ENCODE results near the gene RAB29. TPM values are rescaled to one million over a fixed set of nuclear protein-coding genes. Genes with fewer than 3 reads are reported as not detected.

RAB29 gene
- total RNA-seq, 1 donor, result 43.2 TPM

- TF ChIP-seq, protein P1, sequence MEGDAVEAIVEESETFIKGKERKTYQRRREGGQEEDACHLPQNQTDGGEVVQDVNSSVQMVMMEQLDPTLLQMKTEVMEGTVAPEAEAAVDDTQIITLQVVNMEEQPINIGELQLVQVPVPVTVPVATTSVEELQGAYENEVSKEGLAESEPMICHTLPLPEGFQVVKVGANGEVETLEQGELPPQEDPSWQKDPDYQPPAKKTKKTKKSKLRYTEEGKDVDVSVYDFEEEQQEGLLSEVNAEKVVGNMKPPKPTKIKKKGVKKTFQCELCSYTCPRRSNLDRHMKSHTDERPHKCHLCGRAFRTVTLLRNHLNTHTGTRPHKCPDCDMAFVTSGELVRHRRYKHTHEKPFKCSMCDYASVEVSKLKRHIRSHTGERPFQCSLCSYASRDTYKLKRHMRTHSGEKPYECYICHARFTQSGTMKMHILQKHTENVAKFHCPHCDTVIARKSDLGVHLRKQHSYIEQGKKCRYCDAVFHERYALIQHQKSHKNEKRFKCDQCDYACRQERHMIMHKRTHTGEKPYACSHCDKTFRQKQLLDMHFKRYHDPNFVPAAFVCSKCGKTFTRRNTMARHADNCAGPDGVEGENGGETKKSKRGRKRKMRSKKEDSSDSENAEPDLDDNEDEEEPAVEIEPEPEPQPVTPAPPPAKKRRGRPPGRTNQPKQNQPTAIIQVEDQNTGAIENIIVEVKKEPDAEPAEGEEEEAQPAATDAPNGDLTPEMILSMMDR (IDR thresholded peaks at IDR 0.05; ENCODE audit: insufficient read depth, low read depth, low read length), result no peak
- no peak for DNase-seq (ENCODE audit: low read depth)
- no peak overlapping the region for H3K4me3 ChIP-seq (ENCODE audit: low read depth, low read length)
Observed at GRCh38 chr1:205805082-205805711, 29.9 kb upstream of the RAB29 start.

GRCh38 chr1:205804605-205805004, 29.3 kb upstream of the RAB29 start:
- H3K4me3 ChIP-seq (ENCODE audit: low read depth, low read length), result no peak overlapping the region
- TF ChIP-seq, protein P1 (IDR thresholded peaks at IDR 0.05; ENCODE audit: insufficient read depth, low read depth, low read length), result no peak
- DNase-seq (ENCODE audit: low read depth), result no peak

DNA sequence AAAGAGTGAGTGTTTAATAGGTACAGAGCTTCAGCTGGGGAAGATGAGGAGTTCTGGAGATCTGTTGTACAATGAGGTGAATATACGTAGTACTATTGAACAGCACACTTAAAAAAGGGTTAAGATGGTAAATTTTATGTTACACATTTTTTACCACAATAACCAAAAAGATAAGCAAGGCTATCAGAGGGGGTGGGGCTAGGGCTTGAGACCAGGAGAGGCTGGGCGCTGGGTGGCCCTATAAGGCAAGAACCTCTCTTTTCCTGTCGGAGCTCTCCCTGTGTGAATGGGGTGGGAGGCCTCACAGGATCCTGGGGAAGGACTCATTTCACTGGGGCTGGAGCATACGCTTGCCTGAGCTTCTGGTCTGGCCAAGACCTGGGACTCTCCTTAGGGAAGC, 28.7 kb upstream of the RAB29 start:
- DNase-seq (ENCODE audit: low read depth), result no peak
- TF ChIP-seq, protein P1 (IDR thresholded peaks at IDR 0.05; ENCODE audit: insufficient read depth, low read depth, low read length), result no peak
- no peak overlapping the region for H3K4me3 ChIP-seq (ENCODE audit: low read depth, low read length)

DNA sequence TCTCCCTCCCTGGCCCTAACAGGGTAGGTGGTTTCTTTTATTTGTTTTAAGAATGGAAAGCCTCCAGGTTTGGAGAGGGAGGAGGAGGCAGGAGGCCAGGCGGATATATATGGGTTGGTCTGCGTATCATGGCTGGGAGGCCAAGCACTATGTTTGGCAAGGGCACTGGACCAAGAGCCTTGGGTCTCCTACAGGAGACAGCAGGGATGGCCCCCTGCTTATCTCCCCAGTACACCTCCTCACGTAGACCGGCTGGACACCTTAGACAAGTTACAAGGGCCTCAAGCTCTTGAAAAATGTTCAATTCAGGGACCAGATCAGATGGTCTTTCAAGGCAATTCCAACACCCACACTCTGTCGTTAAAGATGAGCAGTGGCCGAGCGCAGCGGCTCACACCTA, 26.8 kb upstream of the RAB29 start:
- no peak overlapping the region for H3K4me3 ChIP-seq (ENCODE audit: low read depth, low read length)
- TF ChIP-seq, protein P1 (IDR thresholded peaks at IDR 0.05; ENCODE audit: insufficient read depth, low read depth, low read length), result no peak
- DNase-seq (ENCODE audit: low read depth), result no peak

- TF ChIP-seq, protein P1 (IDR thresholded peaks at IDR 0.05; ENCODE audit: insufficient read depth, low read depth, low read length), result no peak
- H3K4me3 ChIP-seq (ENCODE audit: low read depth, low read length), result no peak overlapping the region
- no peak for DNase-seq (ENCODE audit: low read depth)
Observed at GRCh38 chr1:205800981-205801703, 25.9 kb upstream of the RAB29 start.

GRCh38 chr1:205800427-205800826, 25.1 kb upstream of the RAB29 start:
- H3K4me3 ChIP-seq (ENCODE audit: low read depth, low read length), result no peak overlapping the region

More at GRCh38 chr1:205800427-205800826, 25.1 kb upstream of the RAB29 start:
- no peak for DNase-seq (ENCODE audit: low read depth)
- TF ChIP-seq, protein P1 (IDR thresholded peaks at IDR 0.05; ENCODE audit: insufficient read depth, low read depth, low read length), result no peak

Measured in fibroblast of villous mesenchyme (primary cell).